ENCODE data around the gene ILRUN. TPM values are rescaled to one million over a fixed set of nuclear protein-coding genes. Genes with fewer than 3 reads are reported as not detected.

ILRUN gene
- total RNA-seq, 1 donor from 2014 or later, result 58.9 TPM

DNA sequence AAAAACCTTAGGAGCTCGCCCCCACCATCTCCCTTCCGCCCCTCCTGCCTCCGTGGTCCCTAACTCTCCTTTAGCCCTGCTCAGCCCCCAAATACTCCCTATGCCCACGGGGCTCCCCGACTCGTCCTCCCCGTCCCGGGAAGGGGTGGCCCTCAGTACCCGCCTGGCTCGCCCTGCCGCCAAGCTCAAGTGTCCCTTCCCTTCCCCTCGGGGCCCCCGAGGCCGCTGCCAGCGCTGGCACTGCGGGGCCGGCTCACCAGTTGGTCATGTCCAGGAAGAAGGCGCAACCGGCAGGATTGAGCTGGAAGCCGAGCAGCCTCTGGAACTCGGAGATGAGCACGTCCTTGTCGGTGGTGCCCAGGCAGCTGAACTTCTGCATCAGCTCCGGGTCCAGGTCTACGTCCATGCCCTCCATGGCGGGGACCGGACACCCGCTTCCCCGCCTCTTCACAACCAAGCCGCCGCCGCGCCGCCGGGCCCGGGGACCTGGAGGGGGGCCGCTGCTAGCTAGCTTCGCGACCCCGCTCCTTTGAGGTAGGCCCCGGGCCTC, 303 bp downstream of the ILRUN start:
- H3K36me3 Mint-ChIP-seq (ENCODE audit: low read depth, unreplicated experiment), result peaks cover 4% of the 10 kb centered on the region
- peak; percentile 5 for DNase-seq (ENCODE audit: low spot score)
- H3K9me3 Mint-ChIP-seq (ENCODE audit: unreplicated experiment), result no peaks in the 10 kb centered on the region
- TF ChIP-seq, protein P1, sequence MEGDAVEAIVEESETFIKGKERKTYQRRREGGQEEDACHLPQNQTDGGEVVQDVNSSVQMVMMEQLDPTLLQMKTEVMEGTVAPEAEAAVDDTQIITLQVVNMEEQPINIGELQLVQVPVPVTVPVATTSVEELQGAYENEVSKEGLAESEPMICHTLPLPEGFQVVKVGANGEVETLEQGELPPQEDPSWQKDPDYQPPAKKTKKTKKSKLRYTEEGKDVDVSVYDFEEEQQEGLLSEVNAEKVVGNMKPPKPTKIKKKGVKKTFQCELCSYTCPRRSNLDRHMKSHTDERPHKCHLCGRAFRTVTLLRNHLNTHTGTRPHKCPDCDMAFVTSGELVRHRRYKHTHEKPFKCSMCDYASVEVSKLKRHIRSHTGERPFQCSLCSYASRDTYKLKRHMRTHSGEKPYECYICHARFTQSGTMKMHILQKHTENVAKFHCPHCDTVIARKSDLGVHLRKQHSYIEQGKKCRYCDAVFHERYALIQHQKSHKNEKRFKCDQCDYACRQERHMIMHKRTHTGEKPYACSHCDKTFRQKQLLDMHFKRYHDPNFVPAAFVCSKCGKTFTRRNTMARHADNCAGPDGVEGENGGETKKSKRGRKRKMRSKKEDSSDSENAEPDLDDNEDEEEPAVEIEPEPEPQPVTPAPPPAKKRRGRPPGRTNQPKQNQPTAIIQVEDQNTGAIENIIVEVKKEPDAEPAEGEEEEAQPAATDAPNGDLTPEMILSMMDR (IDR thresholded peaks at IDR 0.05; ENCODE audit: unreplicated experiment), result no peak
- peak overlapping the region; percentile 99 for H3K4me3 Mint-ChIP-seq (ENCODE audit: unreplicated experiment)
- peak overlapping the region; percentile 77 for H3K27ac Mint-ChIP-seq (ENCODE audit: unreplicated experiment)
- peaks cover 6% of the 10 kb centered on the region for H3K27me3 Mint-ChIP-seq (ENCODE audit: unreplicated experiment)
- peaks cover 28% of the 10 kb centered on the region for H3K4me1 Mint-ChIP-seq (ENCODE audit: unreplicated experiment)

DNA sequence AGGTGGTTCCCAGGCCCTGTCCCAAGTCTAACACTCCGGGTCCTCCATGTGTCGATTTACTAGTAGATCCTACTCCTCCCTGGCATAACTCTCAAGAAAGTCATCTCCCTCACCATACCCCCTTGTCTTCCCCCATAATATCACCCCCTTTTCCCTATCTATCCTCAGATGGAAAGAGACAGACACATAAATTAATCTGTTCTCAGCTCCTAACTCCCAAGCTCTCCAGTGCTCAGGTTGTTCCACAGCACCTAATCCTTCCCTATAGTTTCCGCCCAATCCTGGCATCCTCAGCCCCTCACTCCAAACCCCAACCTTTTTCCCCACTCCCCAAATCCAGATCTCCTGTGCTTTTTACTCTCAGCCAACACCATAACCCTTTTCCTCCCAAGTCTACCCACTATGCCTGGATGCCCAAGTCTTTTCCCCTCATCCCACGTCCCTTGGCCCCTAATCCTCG, 808 bp downstream of the ILRUN start:
- peaks cover 4% of the 10 kb centered on the region for H3K36me3 Mint-ChIP-seq (ENCODE audit: low read depth, unreplicated experiment)
- H3K4me1 Mint-ChIP-seq (ENCODE audit: unreplicated experiment), result peaks cover 28% of the 10 kb centered on the region
- TF ChIP-seq, protein P1 (IDR thresholded peaks at IDR 0.05; ENCODE audit: unreplicated experiment), result no peak
- DNase-seq (ENCODE audit: low spot score), result no peak
- H3K9me3 Mint-ChIP-seq (ENCODE audit: unreplicated experiment), result no peaks in the 10 kb centered on the region
- peak overlapping the region; percentile 99 for H3K4me3 Mint-ChIP-seq (ENCODE audit: unreplicated experiment)
- H3K27me3 Mint-ChIP-seq (ENCODE audit: unreplicated experiment), result peaks cover 6% of the 10 kb centered on the region
- peak overlapping the region; percentile 77 for H3K27ac Mint-ChIP-seq (ENCODE audit: unreplicated experiment)

DNA sequence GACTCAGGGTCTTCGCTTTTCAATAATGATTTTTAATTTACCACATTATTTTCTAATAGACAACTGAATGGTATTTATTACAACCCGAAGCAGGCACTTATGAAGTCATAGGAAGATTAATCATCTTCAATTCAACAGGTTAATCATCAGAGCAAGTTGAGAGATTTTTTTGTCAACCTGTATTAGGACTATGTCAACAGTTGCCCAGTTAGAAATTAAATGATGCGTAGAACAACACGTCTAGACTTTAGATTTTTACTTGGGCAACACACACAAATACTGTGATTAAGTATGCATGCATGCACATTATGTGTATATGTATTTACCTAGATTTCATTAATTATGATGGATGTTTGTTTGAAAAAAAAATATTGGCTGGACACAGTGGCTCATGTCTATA, 4.3 kb downstream of the ILRUN start:
- H3K27me3 Mint-ChIP-seq (ENCODE audit: unreplicated experiment), result peaks cover 4% of the 10 kb centered on the region
- H3K9me3 Mint-ChIP-seq (ENCODE audit: unreplicated experiment), result no peaks in the 10 kb centered on the region
- H3K36me3 Mint-ChIP-seq (ENCODE audit: low read depth, unreplicated experiment), result peaks cover 2% of the 10 kb centered on the region
- no peak overlapping the region for H3K27ac Mint-ChIP-seq (ENCODE audit: unreplicated experiment)
- no peak for DNase-seq (ENCODE audit: low spot score)
- H3K4me3 Mint-ChIP-seq (ENCODE audit: unreplicated experiment), result no peak overlapping the region
- TF ChIP-seq, protein P1 (IDR thresholded peaks at IDR 0.05; ENCODE audit: unreplicated experiment), result no peak
- peaks cover 26% of the 10 kb centered on the region for H3K4me1 Mint-ChIP-seq (ENCODE audit: unreplicated experiment)

DNA sequence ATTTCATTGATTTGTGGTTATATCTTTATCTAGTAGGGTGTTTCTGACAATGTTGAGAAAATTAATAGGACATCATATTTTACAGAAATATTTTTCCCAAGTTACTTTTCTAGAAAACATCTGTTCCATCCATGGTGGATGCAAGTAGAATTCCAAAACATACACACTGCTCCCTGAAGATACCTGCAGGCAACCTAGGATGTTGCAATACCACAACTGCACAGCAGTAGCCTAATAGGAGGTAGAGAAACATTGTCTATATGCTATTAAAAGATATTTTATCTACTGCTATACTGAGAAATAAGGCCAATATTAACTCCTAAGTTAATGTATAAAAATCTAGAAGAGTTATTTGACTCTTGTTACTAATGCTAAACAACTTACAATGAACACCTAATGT, 6.8 kb downstream of the ILRUN start:
- peaks cover 2% of the 10 kb centered on the region for H3K27me3 Mint-ChIP-seq (ENCODE audit: unreplicated experiment)
- DNase-seq (ENCODE audit: low spot score), result no peak
- no peak overlapping the region for H3K27ac Mint-ChIP-seq (ENCODE audit: unreplicated experiment)
- H3K36me3 Mint-ChIP-seq (ENCODE audit: low read depth, unreplicated experiment), result no peaks in the 10 kb centered on the region
- H3K9me3 Mint-ChIP-seq (ENCODE audit: unreplicated experiment), result no peaks in the 10 kb centered on the region
- no peak overlapping the region for H3K4me3 Mint-ChIP-seq (ENCODE audit: unreplicated experiment)
- TF ChIP-seq, protein P1 (IDR thresholded peaks at IDR 0.05; ENCODE audit: unreplicated experiment), result no peak
- H3K4me1 Mint-ChIP-seq (ENCODE audit: unreplicated experiment), result peaks cover 9% of the 10 kb centered on the region

DNA sequence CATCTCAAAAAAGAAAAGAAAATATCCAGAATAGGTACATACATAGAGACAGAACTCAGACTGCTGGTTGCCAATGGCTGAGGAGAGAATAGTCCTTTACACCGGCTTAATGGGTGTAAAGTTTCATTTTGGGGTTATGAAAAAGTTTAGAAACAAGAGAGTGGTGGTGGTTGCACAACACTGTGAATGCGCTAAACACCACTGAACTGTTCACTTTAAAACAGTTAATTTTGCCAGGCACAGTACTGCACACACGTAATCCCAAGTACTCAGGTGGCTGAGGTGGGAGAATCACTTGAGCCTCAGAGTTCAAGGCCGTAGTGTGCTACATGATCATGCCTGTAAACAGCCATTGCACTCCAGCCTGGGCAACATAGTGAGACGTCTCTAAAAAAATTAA, 7.6 kb downstream of the ILRUN start:
- no peak overlapping the region for H3K27ac Mint-ChIP-seq (ENCODE audit: unreplicated experiment)
- peaks cover 2% of the 10 kb centered on the region for H3K27me3 Mint-ChIP-seq (ENCODE audit: unreplicated experiment)
- H3K9me3 Mint-ChIP-seq (ENCODE audit: unreplicated experiment), result no peaks in the 10 kb centered on the region
- TF ChIP-seq, protein P1 (IDR thresholded peaks at IDR 0.05; ENCODE audit: unreplicated experiment), result no peak
- no peak overlapping the region for H3K4me3 Mint-ChIP-seq (ENCODE audit: unreplicated experiment)
- no peaks in the 10 kb centered on the region for H3K36me3 Mint-ChIP-seq (ENCODE audit: low read depth, unreplicated experiment)
- no peak for DNase-seq (ENCODE audit: low spot score)
- peaks cover 2% of the 10 kb centered on the region for H3K4me1 Mint-ChIP-seq (ENCODE audit: unreplicated experiment)
